A549 (cell line): ENCODE results near the gene DMP1.

Experiments
- EP300 ChIP-seq, 2 experiments: fragments of >200 bp; sonication (Bioruptor Twin); formaldehyde crosslinking; IDR thresholded peaks; 2 replicates in 1 of 2; 3 replicates in 1 of 2; pipeline ENCODE4 v1.6.1; 2016 to 2017
- JUNB ChIP-seq: fragments of >200 bp; sonication (Bioruptor Twin); formaldehyde crosslinking; IDR thresholded peaks from 2 replicates; pipeline ENCODE4 v1.6.1; 2016
- PHF8 ChIP-seq: fragments of 200-600 bp; sonication (generic); IDR thresholded peaks from 2 replicates; pipeline ENCODE4 v1.6.1; 2016; ENCODE audit warnings: low read depth, mild to moderate bottlenecking, antibody characterized with exemption, moderate library complexity, borderline replicate concordance
- POLR2A ChIP-seq: IDR thresholded peaks from 2 replicates; pipeline ENCODE4 v1.6.1; 2012; ENCODE audit warnings: mild to moderate bottlenecking, low read length
- TF ChIP-seq, protein P1 (sequence below): fragments of >200 bp; sonication (Bioruptor Twin); formaldehyde crosslinking; IDR thresholded peaks from 3 replicates; pipeline ENCODE4 v1.5.1; 2016
- TF ChIP-seq, protein P2 (sequence below): fragments of 200-600 bp; sonication (generic); IDR thresholded peaks from 2 replicates; pipeline ENCODE4 v1.6.1; 2016; ENCODE audit warnings: antibody characterized with exemption, mild to moderate bottlenecking, moderate library complexity
- TF ChIP-seq, protein P3 (sequence below): fragments of 150-350 bp; IDR thresholded peaks from 2 replicates; pipeline ENCODE4 v1.6.1; 2014; ENCODE audit warnings: low read depth, mild to moderate bottlenecking, low read length

DNA sequence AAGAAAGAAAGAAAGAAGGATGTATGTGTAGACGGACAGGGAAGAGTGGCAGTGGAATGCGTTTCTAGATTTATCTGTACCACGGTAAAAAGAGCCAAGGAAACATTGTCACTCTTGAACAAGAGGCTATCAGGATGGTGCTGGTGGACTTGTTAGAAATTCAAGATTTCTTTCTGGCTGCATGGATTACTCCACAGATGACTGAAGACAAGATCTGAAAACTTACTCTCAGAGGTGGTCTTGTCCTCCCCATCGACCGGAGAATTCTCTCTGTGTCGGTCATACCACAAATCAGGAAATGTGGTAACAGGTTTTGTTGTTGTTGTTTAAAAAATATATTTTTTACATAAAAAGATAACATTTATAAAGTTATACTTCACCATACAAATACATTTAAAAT lies 30.0 kb upstream of the DMP1 start:
- TF ChIP-seq, protein P1, sequence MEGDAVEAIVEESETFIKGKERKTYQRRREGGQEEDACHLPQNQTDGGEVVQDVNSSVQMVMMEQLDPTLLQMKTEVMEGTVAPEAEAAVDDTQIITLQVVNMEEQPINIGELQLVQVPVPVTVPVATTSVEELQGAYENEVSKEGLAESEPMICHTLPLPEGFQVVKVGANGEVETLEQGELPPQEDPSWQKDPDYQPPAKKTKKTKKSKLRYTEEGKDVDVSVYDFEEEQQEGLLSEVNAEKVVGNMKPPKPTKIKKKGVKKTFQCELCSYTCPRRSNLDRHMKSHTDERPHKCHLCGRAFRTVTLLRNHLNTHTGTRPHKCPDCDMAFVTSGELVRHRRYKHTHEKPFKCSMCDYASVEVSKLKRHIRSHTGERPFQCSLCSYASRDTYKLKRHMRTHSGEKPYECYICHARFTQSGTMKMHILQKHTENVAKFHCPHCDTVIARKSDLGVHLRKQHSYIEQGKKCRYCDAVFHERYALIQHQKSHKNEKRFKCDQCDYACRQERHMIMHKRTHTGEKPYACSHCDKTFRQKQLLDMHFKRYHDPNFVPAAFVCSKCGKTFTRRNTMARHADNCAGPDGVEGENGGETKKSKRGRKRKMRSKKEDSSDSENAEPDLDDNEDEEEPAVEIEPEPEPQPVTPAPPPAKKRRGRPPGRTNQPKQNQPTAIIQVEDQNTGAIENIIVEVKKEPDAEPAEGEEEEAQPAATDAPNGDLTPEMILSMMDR, result no peak
- no peak for TF ChIP-seq JUNB
- TF ChIP-seq EP300 (IDR thresholded peaks at IDR 0.05), result no peak
- TF ChIP-seq POLR2A, result no peak
- TF ChIP-seq, protein P2, sequence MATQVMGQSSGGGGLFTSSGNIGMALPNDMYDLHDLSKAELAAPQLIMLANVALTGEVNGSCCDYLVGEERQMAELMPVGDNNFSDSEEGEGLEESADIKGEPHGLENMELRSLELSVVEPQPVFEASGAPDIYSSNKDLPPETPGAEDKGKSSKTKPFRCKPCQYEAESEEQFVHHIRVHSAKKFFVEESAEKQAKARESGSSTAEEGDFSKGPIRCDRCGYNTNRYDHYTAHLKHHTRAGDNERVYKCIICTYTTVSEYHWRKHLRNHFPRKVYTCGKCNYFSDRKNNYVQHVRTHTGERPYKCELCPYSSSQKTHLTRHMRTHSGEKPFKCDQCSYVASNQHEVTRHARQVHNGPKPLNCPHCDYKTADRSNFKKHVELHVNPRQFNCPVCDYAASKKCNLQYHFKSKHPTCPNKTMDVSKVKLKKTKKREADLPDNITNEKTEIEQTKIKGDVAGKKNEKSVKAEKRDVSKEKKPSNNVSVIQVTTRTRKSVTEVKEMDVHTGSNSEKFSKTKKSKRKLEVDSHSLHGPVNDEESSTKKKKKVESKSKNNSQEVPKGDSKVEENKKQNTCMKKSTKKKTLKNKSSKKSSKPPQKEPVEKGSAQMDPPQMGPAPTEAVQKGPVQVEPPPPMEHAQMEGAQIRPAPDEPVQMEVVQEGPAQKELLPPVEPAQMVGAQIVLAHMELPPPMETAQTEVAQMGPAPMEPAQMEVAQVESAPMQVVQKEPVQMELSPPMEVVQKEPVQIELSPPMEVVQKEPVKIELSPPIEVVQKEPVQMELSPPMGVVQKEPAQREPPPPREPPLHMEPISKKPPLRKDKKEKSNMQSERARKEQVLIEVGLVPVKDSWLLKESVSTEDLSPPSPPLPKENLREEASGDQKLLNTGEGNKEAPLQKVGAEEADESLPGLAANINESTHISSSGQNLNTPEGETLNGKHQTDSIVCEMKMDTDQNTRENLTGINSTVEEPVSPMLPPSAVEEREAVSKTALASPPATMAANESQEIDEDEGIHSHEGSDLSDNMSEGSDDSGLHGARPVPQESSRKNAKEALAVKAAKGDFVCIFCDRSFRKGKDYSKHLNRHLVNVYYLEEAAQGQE, result no peak
- TF ChIP-seq, protein P3, sequence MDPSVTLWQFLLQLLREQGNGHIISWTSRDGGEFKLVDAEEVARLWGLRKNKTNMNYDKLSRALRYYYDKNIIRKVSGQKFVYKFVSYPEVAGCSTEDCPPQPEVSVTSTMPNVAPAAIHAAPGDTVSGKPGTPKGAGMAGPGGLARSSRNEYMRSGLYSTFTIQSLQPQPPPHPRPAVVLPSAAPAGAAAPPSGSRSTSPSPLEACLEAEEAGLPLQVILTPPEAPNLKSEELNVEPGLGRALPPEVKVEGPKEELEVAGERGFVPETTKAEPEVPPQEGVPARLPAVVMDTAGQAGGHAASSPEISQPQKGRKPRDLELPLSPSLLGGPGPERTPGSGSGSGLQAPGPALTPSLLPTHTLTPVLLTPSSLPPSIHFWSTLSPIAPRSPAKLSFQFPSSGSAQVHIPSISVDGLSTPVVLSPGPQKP, result no peak
- no peak for TF ChIP-seq PHF8
